GM12878 (cell line): ENCODE data around the gene MGMT. TPM values are rescaled to one million over a fixed set of nuclear protein-coding genes. Genes with fewer than 3 reads are reported as not detected.

Experiments used
- ATAC-seq: fragments of 200-7000 bp; cut with Tn5 transposase; 3 replicates; pipeline ENCODE4 v1.9.1; 2020; ENCODE audit warnings: mild to moderate bottlenecking, moderate library complexity
- BruUV-seq: library from RNA; stranded (reverse); fragments of 400-500 nt; replicated peaks from 2 replicates; lab custom pipeline; 2021; lab: Mats Ljungman, UMichigan
- CTCF ChIA-PET: fragments of 300-600 bp; sonication (Branson Sonifier 250); formaldehyde crosslinking; extraction: SDS; loops from one replicate; lab custom pipeline; 2021; ENCODE audit warnings: inconsistent platforms; lab: Yijun Ruan, JAX
- POLR2A ChIA-PET: fragments of 350-600 bp; formaldehyde crosslinking; extraction: SDS; loops from one replicate; lab custom pipeline; 2021; ENCODE audit warnings: inconsistent platforms; lab: Charles Lee
- RAD21 ChIA-PET: fragments of 300-600 bp; sonication (Branson Sonifier 250); formaldehyde crosslinking; loops from one replicate; lab custom pipeline; 2023; ENCODE audit warnings: antibody characterized with exemption; ENCODE audit not compliant: unreplicated experiment; lab: Charles Lee
- SMC1A ChIA-PET: fragments of 300-600 bp; sonication (Branson Sonifier 250); formaldehyde crosslinking; loops from one replicate; lab custom pipeline; 2023; ENCODE audit not compliant: unreplicated experiment, uncharacterized antibody; lab: Charles Lee
- DNase-seq: peaks from one replicate; pipeline ENCODE4 v3.0.0-alpha.2; 2011; ENCODE audit warnings: low read depth, low spot score
- FAIRE-seq: peaks from 3 replicates; lab custom pipeline; 2011; peaks lifted over from hg19 to GRCh38; lab: Jason Lieb, UNC
- H2AFZ ChIP-seq: 2 replicates; pipeline ENCODE4 v1.6.0; 2011; ENCODE audit warnings: low read depth, low read length, control low read depth; ENCODE audit not compliant: control insufficient read depth
- H3K27ac ChIP-seq: 2 replicates; pipeline ENCODE4 v1.5.1; 2011; ENCODE audit warnings: control low read depth; ENCODE audit not compliant: control insufficient read depth, insufficient read depth
- H3K27me3 ChIP-seq, 2 experiments: replicated peaks in 1 of 2; 2 replicates each; pipeline versions ENCODE4 v1.6.0 to v1.6.1; 2011; ENCODE audit warnings: low read length in 1 of 2; ENCODE audit not compliant: control insufficient read depth in 2 of 2, insufficient read depth in 2 of 2
- H3K36me3 ChIP-seq, 2 experiments: 2 replicates each; pipeline ENCODE4 v1.5.1; 2011; ENCODE audit warnings: low read length in 1 of 2; ENCODE audit not compliant: control insufficient read depth in 2 of 2, insufficient read depth in 2 of 2
- H3K4me1 ChIP-seq: 2 replicates; pipeline ENCODE4 v1.6.1; 2011; ENCODE audit warnings: mild to moderate bottlenecking, low read length, moderate library complexity, mixed read lengths; ENCODE audit not compliant: control insufficient read depth, insufficient read depth
- H3K4me2 ChIP-seq: 2 replicates; pipeline ENCODE4 v1.6.0; 2011; ENCODE audit warnings: control low read depth; ENCODE audit not compliant: control insufficient read depth, insufficient read depth
- H3K4me3 ChIP-seq: fragments of 200-600 bp; sonication (generic); 2 replicates; pipeline ENCODE4 v1.5.1; 2016
- H3K79me2 ChIP-seq: 2 replicates; pipeline ENCODE4 v1.6.0; 2011; ENCODE audit warnings: low read length; ENCODE audit not compliant: control insufficient read depth, insufficient read depth
- H3K9ac ChIP-seq: 2 replicates; pipeline ENCODE4 v1.8.0; 2011; ENCODE audit warnings: low read length, control low read depth, mixed read lengths; ENCODE audit not compliant: control insufficient read depth, insufficient read depth
- H3K9me3 ChIP-seq: replicated peaks from 3 replicates; pipeline ENCODE4 v1.5.1; 2011; ENCODE audit warnings: mild to moderate bottlenecking, low read length; ENCODE audit not compliant: control insufficient read depth, insufficient read depth
- H4K20me1 ChIP-seq: 2 replicates; pipeline ENCODE4 v1.6.0; 2011; ENCODE audit not compliant: control insufficient read depth, insufficient read depth
- BACH1 ChIP-seq: fragments of 450-650 bp; IDR thresholded peaks from 2 replicates; pipeline ENCODE4 v1.6.1; 2017; ENCODE audit warnings: mild to moderate bottlenecking, borderline replicate concordance
- BRCA1 ChIP-seq: IDR thresholded peaks from 2 replicates; pipeline ENCODE4 v1.6.1; 2011; ENCODE audit warnings: low read depth, low read length, improper control_type of control experiment
- CBX5 ChIP-seq: sonication (generic); IDR thresholded peaks from 2 replicates; pipeline ENCODE4 v1.6.1; 2016; ENCODE audit warnings: low read depth, moderate library complexity, mild to moderate bottlenecking, inconsistent platforms
- GABPA ChIP-seq: IDR thresholded peaks from 2 replicates; pipeline ENCODE4 v1.6.1; 2014; ENCODE audit warnings: antibody characterized with exemption, low read depth, mild to moderate bottlenecking, inconsistent platforms
- STAT1 ChIP-seq: fragments of 450-650 bp; conservative IDR thresholded peaks from 2 replicates; pipeline ENCODE4 v1.6.1; 2014; ENCODE audit warnings: antibody characterized with exemption, mild to moderate bottlenecking
- WGBS: methylation state at CpG from one replicate; pipeline ENCODE4 v1.1.6; 2016; ENCODE audit warnings: low lambda C conversion rate; ENCODE audit not compliant: insufficient replicate concordance, insufficient coverage; ENCODE audit errors: missing lambda C conversion rate; 5-methylcytosine and 5-hydroxymethylcytosine counted together
- in situ Hi-C: fragments of 300-500 bp; cut with MboI; formaldehyde crosslinking; loops from 9 replicates; pipeline ENCODE4 v1.14.3; 2018; ENCODE audit warnings: mixed read lengths
- intact Hi-C: fragments of 100-400 bp; cut with micrococcal nuclease; formaldehyde crosslinking; loops from one replicate; pipeline ENCODE4 v1.14.2; 2022; ENCODE audit not compliant: unreplicated experiment
- polyA plus RNA-seq, 11 experiments: library from polyadenylated mRNA; depleted of rRNA in 4 of 11; unstranded in 6 of 11; stranded (reverse) in 5 of 11; fragments of >200 nt; fragmentation: Nextera tagmentation in 4 of 11; fragmentation: Illumina TruSeq in 1 of 11; extraction: Ambion mirVana in 4 of 11; extraction: Trizol in 1 of 11; gene quantifications; 1 replicate in 1 of 11; 2 replicates in 10 of 11; pipeline versions ENCODE4 v1.2.1 to v1.2.3, GENCODE V29; 2011 to 2016; ENCODE audit warnings: inconsistent platforms in 2 of 11, missing spikeins in 2 of 11, low read depth in 1 of 11
- total RNA-seq, 4 experiments: library from RNA; depleted of rRNA in 3 of 4; stranded (reverse); fragments of >200 nt in 3 of 4; fragmentation: Illumina TruSeq in 1 of 4; extraction: Trizol in 1 of 4; gene quantifications; 2 replicates each; pipeline versions ENCODE4 v1.2.1 to v1.2.3, GENCODE V29; 2013 to 2021
- TF ChIP-seq, protein P1 (sequence below): fragments of 450-650 bp; IDR thresholded peaks from 2 replicates; pipeline ENCODE4 v1.6.1; 2018; ENCODE audit warnings: mild to moderate bottlenecking, low read depth, moderate library complexity; ENCODE audit not compliant: partially characterized antibody

The MGMT gene
- total and polyA plus RNA-seq, 10 of the 15 experiments (the other 5 are each of a cell fraction or from before 2014, with no cell fraction given): 0.16 to 24.2 (median 13.3) TPM

DNA sequence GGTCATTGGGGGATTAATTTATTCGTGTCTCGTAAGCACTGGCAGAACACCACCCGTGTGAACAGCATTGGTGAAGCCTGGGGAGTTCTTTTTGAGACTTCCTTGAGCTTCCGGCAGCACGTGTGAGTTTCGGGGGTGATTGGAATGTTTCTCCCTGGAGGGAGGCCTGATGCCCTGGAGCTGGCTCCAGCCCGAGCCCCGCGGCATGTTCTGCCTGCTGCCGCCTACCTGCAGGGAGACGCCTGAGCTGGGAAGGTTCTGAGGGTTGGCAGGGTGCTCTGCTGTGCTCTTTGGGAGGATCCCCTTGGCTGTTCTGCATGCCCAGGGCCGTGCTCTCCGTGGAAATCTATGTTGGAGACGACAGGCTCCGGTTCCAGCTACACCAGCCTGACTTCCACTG, 159.3 kb downstream of the MGMT start (continued):
- no peak for TF ChIP-seq GABPA
- TF ChIP-seq CBX5: no peak
- TF ChIP-seq STAT1: no peak

DNA sequence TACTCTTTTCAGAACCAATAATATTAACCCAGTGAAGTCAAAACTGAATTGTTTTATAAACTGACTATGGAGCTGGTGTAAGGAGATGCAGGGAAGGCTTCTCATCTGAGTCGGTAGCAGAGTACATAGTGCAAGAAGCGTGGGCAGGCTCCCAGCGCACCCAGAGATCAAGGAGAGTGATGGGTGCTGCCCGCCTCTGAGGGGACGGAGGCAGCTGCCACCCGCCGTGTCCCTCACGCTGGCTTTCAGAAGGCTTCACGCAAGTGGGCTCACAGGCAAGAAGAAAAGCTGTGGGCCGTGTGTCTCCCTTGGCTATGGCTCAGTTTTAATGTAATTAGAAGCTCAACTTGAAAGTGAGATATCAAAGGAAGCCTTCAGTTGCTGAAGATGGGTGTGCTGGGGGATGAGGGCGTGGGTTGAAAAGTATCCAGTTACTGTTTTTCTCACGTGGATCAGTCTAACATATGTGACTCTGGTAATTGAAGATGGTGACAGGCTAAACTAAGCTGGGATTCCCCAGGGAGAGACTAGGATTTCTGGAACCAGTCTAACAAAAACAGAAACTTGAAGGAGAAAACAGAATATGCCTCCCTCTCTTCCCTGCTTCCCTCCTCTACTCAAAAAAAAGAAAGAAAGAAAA, 159.9 kb downstream of the MGMT start:
- H3K4me3 ChIP-seq: no peak overlapping the region
- H3K4me2 ChIP-seq: no peak overlapping the region
- H4K20me1 ChIP-seq: no peaks in the 10 kb centered on the region
- H3K9me3 ChIP-seq: no peaks in the 10 kb centered on the region
- no peak overlapping the region for H2AFZ ChIP-seq
- H3K36me3 ChIP-seq: no peaks in the 10 kb centered on the region
- in situ Hi-C loops (no loop called here), intact Hi-C loops (no loop called here)
- no peak for FAIRE-seq
- H3K27ac ChIP-seq: no peak overlapping the region
- no peak overlapping the region for H3K9ac ChIP-seq
- no TSS peak for BruUV-seq
- H3K79me2 ChIP-seq: no peaks in the 10 kb centered on the region
- no peak for DNase-seq
- ChIA-PET POLR2A (no interaction called here), CTCF (no interaction called here), SMC1A (no interaction called here), RAD21 (no interaction called here)
- H3K4me1 ChIP-seq: no peaks in the 10 kb centered on the region
- ATAC-seq: no peak
- no peaks in the 10 kb centered on the region for H3K27me3 ChIP-seq
- TF ChIP-seq BACH1: no peak
- TF ChIP-seq, protein P1, sequence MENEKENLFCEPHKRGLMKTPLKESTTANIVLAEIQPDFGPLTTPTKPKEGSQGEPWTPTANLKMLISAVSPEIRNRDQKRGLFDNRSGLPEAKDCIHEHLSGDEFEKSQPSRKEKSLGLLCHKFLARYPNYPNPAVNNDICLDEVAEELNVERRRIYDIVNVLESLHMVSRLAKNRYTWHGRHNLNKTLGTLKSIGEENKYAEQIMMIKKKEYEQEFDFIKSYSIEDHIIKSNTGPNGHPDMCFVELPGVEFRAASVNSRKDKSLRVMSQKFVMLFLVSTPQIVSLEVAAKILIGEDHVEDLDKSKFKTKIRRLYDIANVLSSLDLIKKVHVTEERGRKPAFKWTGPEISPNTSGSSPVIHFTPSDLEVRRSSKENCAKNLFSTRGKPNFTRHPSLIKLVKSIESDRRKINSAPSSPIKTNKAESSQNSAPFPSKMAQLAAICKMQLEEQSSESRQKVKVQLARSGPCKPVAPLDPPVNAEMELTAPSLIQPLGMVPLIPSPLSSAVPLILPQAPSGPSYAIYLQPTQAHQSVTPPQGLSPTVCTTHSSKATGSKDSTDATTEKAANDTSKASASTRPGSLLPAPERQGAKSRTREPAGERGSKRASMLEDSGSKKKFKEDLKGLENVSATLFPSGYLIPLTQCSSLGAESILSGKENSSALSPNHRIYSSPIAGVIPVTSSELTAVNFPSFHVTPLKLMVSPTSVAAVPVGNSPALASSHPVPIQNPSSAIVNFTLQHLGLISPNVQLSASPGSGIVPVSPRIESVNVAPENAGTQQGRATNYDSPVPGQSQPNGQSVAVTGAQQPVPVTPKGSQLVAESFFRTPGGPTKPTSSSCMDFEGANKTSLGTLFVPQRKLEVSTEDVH: no peak
- TF ChIP-seq BRCA1: no peak
- WGBS: 90% methylated on average over 12 of the region's 12 CpGs
